Endothelial cell of umbilical vein (primary cell): Measurements from ENCODE around the gene SETBP1. TPM values are rescaled to one million over a fixed set of nuclear protein-coding genes. Genes with fewer than 3 reads are reported as not detected.

Source experiments
- BruUV-seq: library from RNA; stranded (reverse); fragments of 400-500 nt; replicated peaks from 2 replicates; lab custom pipeline; 2021; lab: Mats Ljungman, UMichigan
- CTCF ChIA-PET: fragments of 300-600, 350-600 bp; sonication (Branson Sonifier 250); formaldehyde crosslinking; loops from one replicate; lab custom pipeline; 2021; ENCODE audit warnings: antibody characterized with exemption, inconsistent platforms; lab: Charles Lee
- POLR2A ChIA-PET: fragments of 300-600, 350-600 bp; sonication (Branson Sonifier 250); formaldehyde crosslinking; loops from one replicate; lab custom pipeline; 2021; ENCODE audit warnings: antibody characterized with exemption, inconsistent platforms; lab: Charles Lee
- DNase-seq: peaks from one replicate; pipeline ENCODE4 v3.0.0-alpha.2; 2011; ENCODE audit warnings: low read depth, low spot score
- FAIRE-seq: peaks from 2 replicates; lab custom pipeline; 2011; peaks lifted over from hg19 to GRCh38; lab: Jason Lieb, UNC
- H2AFZ ChIP-seq: 2 replicates; pipeline ENCODE4 v1.6.0; 2012; ENCODE audit warnings: low read depth, low read length, control low read depth, inconsistent platforms
- H3K27ac ChIP-seq: 2 replicates; pipeline ENCODE4 v1.5.1; 2011; ENCODE audit warnings: low read depth, mild to moderate bottlenecking, control low read depth, low read length, moderate library complexity; ENCODE audit not compliant: insufficient read depth
- H3K27me3 ChIP-seq, 2 experiments: 2 replicates each; pipeline versions ENCODE4 v1.6.0 to v1.6.1; 2011; ENCODE audit warnings: low read length in 2 of 2, mixed read lengths in 1 of 2; ENCODE audit not compliant: control insufficient read depth in 2 of 2, insufficient read depth in 2 of 2
- H3K36me3 ChIP-seq, 2 experiments: 2 replicates in 1 of 2; 3 replicates in 1 of 2; pipeline ENCODE4 v1.5.1; 2011; ENCODE audit warnings: low read length in 2 of 2, mild to moderate bottlenecking in 1 of 2, moderate library complexity in 1 of 2; ENCODE audit not compliant: control insufficient read depth in 2 of 2, insufficient read depth in 2 of 2; ENCODE audit errors: extremely low read depth in 1 of 2
- H3K4me1 ChIP-seq: 3 replicates; pipeline ENCODE4 v1.5.1; 2011; ENCODE audit warnings: mild to moderate bottlenecking, low read length; ENCODE audit not compliant: control insufficient read depth, insufficient read depth; ENCODE audit errors: extremely low read depth
- H3K4me2 ChIP-seq: 2 replicates; pipeline ENCODE4 v1.6.1; 2011; ENCODE audit warnings: low read length, control low read depth, mixed read lengths; ENCODE audit not compliant: insufficient read depth
- H3K4me3 ChIP-seq, 3 experiments: fragments of 200-600 bp in 1 of 3; sonication (generic), shearing (Covaris generic) in 1 of 3; replicated peaks in 1 of 3; 2 replicates each; pipeline ENCODE4 v1.5.1; 2011 to 2016; ENCODE audit warnings: control low read depth in 3 of 3, low read length in 3 of 3, mild to moderate bottlenecking in 2 of 3, inconsistent platforms in 1 of 3, low read depth in 1 of 3, moderate library complexity in 1 of 3; ENCODE audit not compliant: insufficient read depth in 1 of 3
- H3K79me2 ChIP-seq: 2 replicates; pipeline ENCODE4 v1.6.0; 2012; ENCODE audit warnings: low read length, inconsistent platforms; ENCODE audit not compliant: control insufficient read depth, insufficient read depth
- H3K9ac ChIP-seq: replicated peaks from 2 replicates; pipeline ENCODE3; 2011; ENCODE audit warnings: low read length, control low read depth; ENCODE audit not compliant: insufficient read depth; ENCODE audit errors: extremely low read depth
- H3K9me1 ChIP-seq: replicated peaks from 3 replicates; pipeline ENCODE4 v1.6.0; 2011; ENCODE audit warnings: mild to moderate bottlenecking, low read length; ENCODE audit not compliant: control insufficient read depth, insufficient read depth; ENCODE audit errors: extremely low read depth
- H3K9me3 ChIP-seq: replicated peaks from 2 replicates; pipeline ENCODE4 v1.5.1; 2012; ENCODE audit warnings: low read length, inconsistent platforms; ENCODE audit not compliant: control insufficient read depth, insufficient read depth
- H4K20me1 ChIP-seq: replicated peaks from 2 replicates; pipeline ENCODE3; 2011; ENCODE audit warnings: mild to moderate bottlenecking, low read length; ENCODE audit not compliant: control insufficient read depth, insufficient read depth; ENCODE audit errors: extremely low read depth
- EZH2 ChIP-seq: IDR thresholded peaks from 2 replicates; pipeline ENCODE4 v1.6.1; 2012; ENCODE audit warnings: borderline replicate concordance, low read depth, mild to moderate bottlenecking, moderate library complexity, low read length, inconsistent platforms; ENCODE audit not compliant: severe bottlenecking
- FOS ChIP-seq: IDR thresholded peaks from 2 replicates; pipeline ENCODE4 v1.6.1; 2011; ENCODE audit warnings: mild to moderate bottlenecking, low read length, moderate library complexity, borderline replicate concordance; ENCODE audit not compliant: insufficient read depth
- GATA2 ChIP-seq: IDR thresholded peaks from 2 replicates; pipeline ENCODE4 v1.7.0; 2011; ENCODE audit warnings: low read depth, mild to moderate bottlenecking, moderate library complexity, mixed read lengths, low read length; ENCODE audit not compliant: insufficient read length, insufficient read depth
- JUN ChIP-seq: IDR thresholded peaks from 2 replicates; pipeline ENCODE4 v1.6.1; 2011; ENCODE audit warnings: borderline replicate concordance, low read depth; ENCODE audit not compliant: insufficient read length, insufficient read depth
- MYC ChIP-seq: IDR thresholded peaks from one replicate; pipeline ENCODE4 v1.6.1; 2011; ENCODE audit warnings: mild to moderate bottlenecking, low read depth, low read length
- POLR2A ChIP-seq: IDR thresholded peaks from 2 replicates; pipeline ENCODE4 v1.6.1; 2012; ENCODE audit warnings: low read depth, mild to moderate bottlenecking, control low read depth, low read length
- POLR2AphosphoS5 ChIP-seq: IDR thresholded peaks from 2 replicates; pipeline ENCODE4 v1.6.1; 2012; ENCODE audit warnings: low read depth, mild to moderate bottlenecking, control low read depth, low read length, moderate library complexity; ENCODE audit not compliant: insufficient read depth
- dilution Hi-C: fragments of 300-500 bp; cut with MboI; formaldehyde crosslinking; loops from one replicate; pipeline ENCODE4 v1.15.0; 2019; ENCODE audit warnings: low sequenced_read_pairs; ENCODE audit not compliant: extremely low pct_ligation_motif_present
- intact Hi-C: fragments of 100-400 bp; cut with micrococcal nuclease; formaldehyde crosslinking; loops from one replicate; pipeline ENCODE4 v1.10.0; 2022
- polyA plus RNA-seq, 4 experiments: library from polyadenylated mRNA; depleted of rRNA in 3 of 4; stranded (reverse) in 3 of 4; unstranded in 1 of 4; fragments of >200 nt; gene quantifications; 2 replicates each; pipeline versions ENCODE4 v1.2.1 to v1.2.3, GENCODE V29; 2011 to 2012; ENCODE audit warnings: missing spikeins in 1 of 4
- total RNA-seq: library from RNA; stranded (reverse); gene quantifications from 2 replicates; pipeline ENCODE4 v1.2.3, GENCODE V29; 2021
- TF ChIP-seq, protein P1 (sequence below), 2 donors: IDR thresholded peaks; 1 replicate in 1 of 2; 2 replicates in 1 of 2; pipeline ENCODE4 v1.5.1; 2011; ENCODE audit warnings: low read length in 2 of 2, mild to moderate bottlenecking in 2 of 2, moderate library complexity in 2 of 2, control low read depth in 1 of 2, inconsistent platforms in 1 of 2, low read depth in 1 of 2; ENCODE audit not compliant: insufficient read depth in 1 of 2; ENCODE audit errors: extremely low read depth in 1 of 2
- TF ChIP-seq, protein P2 (sequence below): IDR thresholded peaks from 2 replicates; pipeline ENCODE4 v1.6.1; 2011; ENCODE audit not compliant: insufficient read depth, insufficient read length

The SETBP1 gene
- total and polyA plus RNA-seq, 2 donors (not counting 3 experiments of a cell fraction or from before 2014, with no cell fraction given), result 0.76 to 3.1 TPM

DNA sequence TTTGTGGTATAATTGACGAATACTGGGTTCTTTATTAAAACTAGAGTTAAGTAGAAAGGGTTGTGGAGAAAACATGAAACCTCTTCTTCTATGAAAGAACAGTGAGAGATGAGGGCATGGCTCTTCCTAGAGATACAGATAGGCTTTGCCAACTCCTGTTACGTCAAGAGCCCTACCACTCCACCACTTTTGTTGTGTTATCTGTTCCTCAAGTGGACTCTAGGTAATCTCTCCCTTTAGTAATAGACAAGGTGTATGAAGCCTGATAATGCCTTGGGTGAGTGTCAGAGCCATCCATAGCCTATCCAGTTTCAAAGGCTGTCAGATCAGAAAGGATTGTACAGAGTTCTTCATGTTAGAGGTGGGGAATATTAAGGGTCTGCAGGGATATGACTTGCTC lies 176.4 kb downstream of the SETBP1 start:
- H3K9ac ChIP-seq, result no peak overlapping the region
- no peak overlapping the region for H3K27ac ChIP-seq
- H3K4me2 ChIP-seq, result no peak overlapping the region
- dilution Hi-C loops (no loop called here), intact Hi-C loops (no loop called here)
- H3K36me3 ChIP-seq, result no peaks in the 10 kb centered on the region
- H3K79me2 ChIP-seq, result no peaks in the 10 kb centered on the region
- no peaks in the 10 kb centered on the region for H3K9me1 ChIP-seq
- no peaks in the 10 kb centered on the region for H3K9me3 ChIP-seq
- no peak for DNase-seq
- no peaks in the 10 kb centered on the region for H3K27me3 ChIP-seq
- H2AFZ ChIP-seq, result no peak overlapping the region
- H3K4me3 ChIP-seq, result no peak overlapping the region
- ChIA-PET CTCF (no interaction called here), POLR2A (no interaction called here)
- TF ChIP-seq GATA2 (no peak), POLR2AphosphoS5 (no peak), POLR2A (no peak), MYC (no peak), JUN (no peak), FOS (no peak), EZH2 (no peak)
- TF ChIP-seq, protein P1, sequence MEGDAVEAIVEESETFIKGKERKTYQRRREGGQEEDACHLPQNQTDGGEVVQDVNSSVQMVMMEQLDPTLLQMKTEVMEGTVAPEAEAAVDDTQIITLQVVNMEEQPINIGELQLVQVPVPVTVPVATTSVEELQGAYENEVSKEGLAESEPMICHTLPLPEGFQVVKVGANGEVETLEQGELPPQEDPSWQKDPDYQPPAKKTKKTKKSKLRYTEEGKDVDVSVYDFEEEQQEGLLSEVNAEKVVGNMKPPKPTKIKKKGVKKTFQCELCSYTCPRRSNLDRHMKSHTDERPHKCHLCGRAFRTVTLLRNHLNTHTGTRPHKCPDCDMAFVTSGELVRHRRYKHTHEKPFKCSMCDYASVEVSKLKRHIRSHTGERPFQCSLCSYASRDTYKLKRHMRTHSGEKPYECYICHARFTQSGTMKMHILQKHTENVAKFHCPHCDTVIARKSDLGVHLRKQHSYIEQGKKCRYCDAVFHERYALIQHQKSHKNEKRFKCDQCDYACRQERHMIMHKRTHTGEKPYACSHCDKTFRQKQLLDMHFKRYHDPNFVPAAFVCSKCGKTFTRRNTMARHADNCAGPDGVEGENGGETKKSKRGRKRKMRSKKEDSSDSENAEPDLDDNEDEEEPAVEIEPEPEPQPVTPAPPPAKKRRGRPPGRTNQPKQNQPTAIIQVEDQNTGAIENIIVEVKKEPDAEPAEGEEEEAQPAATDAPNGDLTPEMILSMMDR (IDR thresholded peaks at IDR 0.05; ENCODE audit: extremely low read depth in 1 of 2, insufficient read depth in 1 of 2, low read depth in 1 of 2, low read length in 2 of 2), result no peak
- TF ChIP-seq, protein P2, sequence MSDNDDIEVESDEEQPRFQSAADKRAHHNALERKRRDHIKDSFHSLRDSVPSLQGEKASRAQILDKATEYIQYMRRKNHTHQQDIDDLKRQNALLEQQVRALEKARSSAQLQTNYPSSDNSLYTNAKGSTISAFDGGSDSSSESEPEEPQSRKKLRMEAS, result no peak
- no TSS peak for BruUV-seq
- H4K20me1 ChIP-seq, result no peaks in the 10 kb centered on the region
- no peaks in the 10 kb centered on the region for H3K4me1 ChIP-seq
- no peak for FAIRE-seq
